ENCODE data around the gene DES.

Gene DES

GRCh38 chr2:219435701-219436100 lies 17.5 kb downstream of the DES start:
- Mint-ChIP-seq H3K27ac (no peak overlapping the region), H3K36me3 (ENCODE audit: low read depth) (no peaks in the 10 kb centered on the region), H3K27me3 (peaks cover 25% of the 10 kb centered on the region), H3K9me3 (no peaks in the 10 kb centered on the region), H3K4me1 (no peaks in the 10 kb centered on the region), H3K4me3 (no peak overlapping the region)
- DNase-seq (no peak), ATAC-seq (no peak)

- Mint-ChIP-seq H3K36me3 (ENCODE audit: low read depth) (no peaks in the 10 kb centered on the region), H3K27me3 (peaks cover 31% of the 10 kb centered on the region), H3K4me1 (peaks cover 7% of the 10 kb centered on the region), H3K4me3 (no peak overlapping the region), H3K9me3 (no peaks in the 10 kb centered on the region), H3K27ac (no peak overlapping the region)
- ATAC-seq (no peak), DNase-seq (no peak)
Observed at GRCh38 chr2:219436491-219436890, 18.3 kb downstream of the DES start.

- Mint-ChIP-seq H3K4me3 (no peak overlapping the region), H3K36me3 (ENCODE audit: low read depth) (no peaks in the 10 kb centered on the region), H3K4me1 (peaks cover 8% of the 10 kb centered on the region), H3K9me3 (no peaks in the 10 kb centered on the region), H3K27ac (no peak overlapping the region), H3K27me3 (peaks cover 31% of the 10 kb centered on the region)
- DNase-seq (no peak), ATAC-seq (no peak)
Observed at GRCh38 chr2:219437141-219437540, 19.0 kb downstream of the DES start.

GRCh38 chr2:219437690-219438206 lies 19.6 kb downstream of the DES start:
- no peak overlapping the region for H3K4me3 Mint-ChIP-seq
- peaks cover 12% of the 10 kb centered on the region for H3K4me1 Mint-ChIP-seq
- DNase-seq (no peak), ATAC-seq (no peak)
- no peaks in the 10 kb centered on the region for H3K9me3 Mint-ChIP-seq
- H3K27me3 Mint-ChIP-seq = peaks cover 36% of the 10 kb centered on the region
- no peak overlapping the region for H3K27ac Mint-ChIP-seq
- H3K36me3 Mint-ChIP-seq (ENCODE audit: low read depth) = no peaks in the 10 kb centered on the region

- ATAC-seq (no peak), DNase-seq (no peak)
- peaks cover 16% of the 10 kb centered on the region for H3K4me1 Mint-ChIP-seq
- H3K9me3 Mint-ChIP-seq = no peaks in the 10 kb centered on the region
- no peak overlapping the region for H3K27ac Mint-ChIP-seq
- H3K36me3 Mint-ChIP-seq (ENCODE audit: low read depth) = no peaks in the 10 kb centered on the region
- peaks cover 43% of the 10 kb centered on the region for H3K27me3 Mint-ChIP-seq
- H3K4me3 Mint-ChIP-seq = no peak overlapping the region
Observed at GRCh38 chr2:219438453-219438852, 20.3 kb downstream of the DES start.

GRCh38 chr2:219439506-219439905 lies 21.3 kb downstream of the DES start:
- H3K36me3 Mint-ChIP-seq (ENCODE audit: low read depth) = no peaks in the 10 kb centered on the region
- peaks cover 35% of the 10 kb centered on the region for H3K27me3 Mint-ChIP-seq
- ATAC-seq (no peak), DNase-seq (no peak)
- peaks cover 16% of the 10 kb centered on the region for H3K4me1 Mint-ChIP-seq
- no peak overlapping the region for H3K27ac Mint-ChIP-seq
- H3K9me3 Mint-ChIP-seq = no peaks in the 10 kb centered on the region
- H3K4me3 Mint-ChIP-seq = no peak overlapping the region

GRCh38 chr2:219440388-219441256 lies 22.4 kb downstream of the DES start:
- no peak for ATAC-seq
- Mint-ChIP-seq H3K4me3 (peak overlapping the region; percentile 5), H3K27ac (no peak overlapping the region), H3K36me3 (ENCODE audit: low read depth) (no peaks in the 10 kb centered on the region), H3K27me3 (peaks cover 30% of the 10 kb centered on the region), H3K9me3 (no peaks in the 10 kb centered on the region), H3K4me1 (peaks cover 16% of the 10 kb centered on the region)
- no peak for DNase-seq

- no peak overlapping the region for H3K27ac Mint-ChIP-seq
- DNase-seq (peak; percentile 44), ATAC-seq (no peak)
- H3K9me3 Mint-ChIP-seq = no peaks in the 10 kb centered on the region
- H3K36me3 Mint-ChIP-seq (ENCODE audit: low read depth) = no peaks in the 10 kb centered on the region
- peaks cover 25% of the 10 kb centered on the region for H3K27me3 Mint-ChIP-seq
- H3K4me1 Mint-ChIP-seq = peaks cover 16% of the 10 kb centered on the region
- peak overlapping the region; percentile 65 for H3K4me3 Mint-ChIP-seq
Observed at GRCh38 chr2:219441451-219442255, 23.5 kb downstream of the DES start.

- no peak for ATAC-seq
- peaks cover 16% of the 10 kb centered on the region for H3K4me1 Mint-ChIP-seq
- H3K36me3 Mint-ChIP-seq (ENCODE audit: low read depth) = no peaks in the 10 kb centered on the region
- no peaks in the 10 kb centered on the region for H3K9me3 Mint-ChIP-seq
- H3K4me3 Mint-ChIP-seq = peak overlapping the region; percentile 62
- no peak for DNase-seq
- H3K27me3 Mint-ChIP-seq = peaks cover 25% of the 10 kb centered on the region
- H3K27ac Mint-ChIP-seq = no peak overlapping the region
Observed at GRCh38 chr2:219442256-219443015, 24.3 kb downstream of the DES start.

- ATAC-seq = no peak
- H3K4me3 Mint-ChIP-seq = peak overlapping the region; percentile 62
- peaks cover 25% of the 10 kb centered on the region for H3K27me3 Mint-ChIP-seq
- no peaks in the 10 kb centered on the region for H3K36me3 Mint-ChIP-seq (ENCODE audit: low read depth)
- H3K27ac Mint-ChIP-seq = no peak overlapping the region
- no peak for DNase-seq
- H3K9me3 Mint-ChIP-seq = no peaks in the 10 kb centered on the region
- H3K4me1 Mint-ChIP-seq = peaks cover 16% of the 10 kb centered on the region
Observed at GRCh38 chr2:219443016-219443696, 25.0 kb downstream of the DES start.

GRCh38 chr2:219443697-219444023 lies 25.5 kb downstream of the DES start:
- H3K27me3 Mint-ChIP-seq = peaks cover 25% of the 10 kb centered on the region
- H3K4me1 Mint-ChIP-seq = peaks cover 16% of the 10 kb centered on the region
- H3K36me3 Mint-ChIP-seq (ENCODE audit: low read depth) = no peaks in the 10 kb centered on the region
- H3K27ac Mint-ChIP-seq = no peak overlapping the region
- H3K4me3 Mint-ChIP-seq = no peak overlapping the region
- DNase-seq = no peak
- no peaks in the 10 kb centered on the region for H3K9me3 Mint-ChIP-seq
- ATAC-seq = no peak

- ATAC-seq (no peak), DNase-seq (no peak)
- peaks cover 16% of the 10 kb centered on the region for H3K4me1 Mint-ChIP-seq
- peaks cover 30% of the 10 kb centered on the region for H3K27me3 Mint-ChIP-seq
- no peak overlapping the region for H3K27ac Mint-ChIP-seq
- H3K9me3 Mint-ChIP-seq = no peaks in the 10 kb centered on the region
- no peak overlapping the region for H3K4me3 Mint-ChIP-seq
- H3K36me3 Mint-ChIP-seq (ENCODE audit: low read depth) = no peaks in the 10 kb centered on the region
Observed at GRCh38 chr2:219444566-219445091, 26.5 kb downstream of the DES start.

- Mint-ChIP-seq H3K36me3 (ENCODE audit: low read depth) (no peaks in the 10 kb centered on the region), H3K4me3 (no peak overlapping the region), H3K9me3 (no peaks in the 10 kb centered on the region), H3K4me1 (peaks cover 16% of the 10 kb centered on the region), H3K27me3 (peaks cover 33% of the 10 kb centered on the region), H3K27ac (no peak overlapping the region)
- DNase-seq (no peak), ATAC-seq (no peak)
Observed at GRCh38 chr2:219445220-219445640, 27.1 kb downstream of the DES start.

- no peak overlapping the region for H3K4me3 Mint-ChIP-seq
- H3K27me3 Mint-ChIP-seq = peaks cover 32% of the 10 kb centered on the region
- no peaks in the 10 kb centered on the region for H3K36me3 Mint-ChIP-seq (ENCODE audit: low read depth)
- ATAC-seq (no peak), DNase-seq (no peak)
- H3K27ac Mint-ChIP-seq = no peak overlapping the region
- peaks cover 12% of the 10 kb centered on the region for H3K4me1 Mint-ChIP-seq
- no peaks in the 10 kb centered on the region for H3K9me3 Mint-ChIP-seq
Observed at GRCh38 chr2:219446101-219446504, 27.9 kb downstream of the DES start.

Measured in activated naive CD8-positive, alpha-beta T cell treated with anti-CD3 and anti-CD28 coated beads, Interleukin-2, amount 50 U/mL, for 24 hours (primary cell).